NCI-H2227 treated with DMSO at 0.1 percent for 48 hours (cell line): ENCODE results near the gene IL17RD.
A peak's percentile ranks its signal among the peaks of the same experiment; 100 is the strongest.

ENCODE experiments used
- DNase-seq: peaks from one replicate; lab custom pipeline; 2025; lab: John Stamatoyannopoulos, UW

The IL17RD gene

DNA sequence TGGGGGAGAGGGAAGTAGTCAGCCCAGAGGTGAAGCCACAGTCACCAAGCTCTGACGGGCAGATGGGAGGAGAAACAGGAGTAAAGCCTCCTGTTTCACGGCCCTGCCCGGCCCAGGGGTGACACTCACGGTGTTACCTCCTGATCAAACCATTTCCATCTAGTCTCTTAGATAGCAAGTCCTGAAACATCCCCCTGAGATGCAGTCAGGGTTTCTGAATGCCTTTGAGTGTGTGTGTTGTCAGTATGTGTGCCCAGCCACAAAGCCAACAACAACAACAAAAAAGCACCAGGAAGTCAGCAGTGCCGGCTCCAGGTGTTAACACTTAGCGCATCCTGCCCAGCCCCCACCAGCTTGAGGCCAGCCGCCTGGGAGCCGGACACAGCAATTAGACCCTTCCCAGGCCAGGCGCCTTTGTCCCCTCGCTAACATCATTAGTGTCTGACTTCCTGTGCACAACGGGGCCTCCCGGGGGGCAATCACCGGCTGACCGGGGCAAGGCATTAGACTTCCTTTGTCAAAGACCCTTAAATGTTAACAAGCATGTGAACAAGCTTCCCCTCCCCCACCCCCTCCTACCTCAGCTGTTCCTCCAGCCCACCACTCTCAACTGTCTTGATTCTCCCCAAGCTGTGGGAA, 34.5 kb downstream of the IL17RD start:
- DNase-seq, result peak; percentile 8

DNA sequence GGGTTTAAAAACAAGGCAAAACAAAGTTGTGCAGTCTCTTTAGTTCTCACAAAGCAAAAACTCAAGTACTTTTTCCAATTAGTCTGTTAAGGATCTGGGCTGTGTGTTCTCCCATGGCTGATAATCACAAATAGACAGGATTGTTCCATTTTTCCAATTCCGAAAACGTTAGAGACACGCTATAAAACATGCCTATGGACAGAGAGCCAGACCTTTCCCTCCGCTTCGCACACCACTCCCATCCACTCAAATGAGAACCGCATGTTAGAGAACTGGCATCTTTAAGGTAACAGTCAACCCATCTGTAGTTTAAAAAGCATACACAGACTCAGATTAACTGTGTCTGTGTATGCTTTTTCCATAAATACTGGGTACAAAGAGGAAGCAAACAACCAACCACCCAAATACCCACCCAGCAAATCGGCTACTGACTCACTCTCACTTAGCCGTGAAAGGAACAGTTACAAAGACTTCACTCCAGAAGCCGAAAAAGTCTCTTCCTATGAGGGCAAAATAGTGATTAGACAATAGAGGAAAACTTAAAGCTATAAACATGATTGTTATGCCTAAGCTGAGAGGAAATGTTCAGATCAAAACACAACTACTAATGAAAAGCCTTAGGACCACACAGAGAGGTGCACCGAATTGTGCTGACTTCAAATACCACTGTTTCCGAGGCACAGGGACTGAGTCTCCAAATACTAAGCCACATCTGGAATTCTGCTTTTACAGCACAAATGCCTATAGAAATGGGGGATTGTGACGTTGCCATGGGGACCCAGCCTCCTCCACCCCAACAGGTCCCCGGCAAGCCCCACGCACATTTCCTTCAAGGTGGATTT, 36.1 kb downstream of the IL17RD start:
- DNase-seq, result no peak

DNA sequence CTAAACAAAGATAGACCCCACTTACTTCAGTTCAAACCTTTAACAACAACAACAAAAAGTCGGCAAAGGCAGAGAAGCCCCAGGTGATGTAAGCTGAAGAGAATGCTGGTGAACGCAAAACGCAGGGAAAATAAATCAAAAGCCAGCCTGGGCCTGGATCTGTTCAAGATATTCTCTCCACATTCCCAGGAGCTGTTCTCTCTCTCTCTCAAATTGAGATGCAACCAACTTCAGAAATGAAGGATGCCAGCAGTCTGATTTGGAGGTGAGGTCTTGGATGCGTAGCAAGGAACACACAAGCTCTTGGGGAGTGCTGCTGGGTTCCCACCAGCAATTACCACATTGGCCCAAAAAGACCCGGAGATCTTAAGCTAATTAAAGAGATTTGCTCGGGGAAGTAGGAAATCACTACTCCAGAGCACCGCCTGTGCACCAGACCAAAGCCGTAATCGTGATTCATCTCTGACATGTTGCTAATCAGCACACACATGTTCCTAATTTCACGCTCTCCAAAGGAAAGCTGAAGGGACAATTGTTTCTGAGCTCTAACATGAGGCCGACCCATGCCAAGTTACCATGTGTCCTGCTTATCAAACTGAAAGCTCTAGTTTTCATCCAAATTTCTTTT, 37.1 kb downstream of the IL17RD start:
- DNase-seq, result no peak

DNA sequence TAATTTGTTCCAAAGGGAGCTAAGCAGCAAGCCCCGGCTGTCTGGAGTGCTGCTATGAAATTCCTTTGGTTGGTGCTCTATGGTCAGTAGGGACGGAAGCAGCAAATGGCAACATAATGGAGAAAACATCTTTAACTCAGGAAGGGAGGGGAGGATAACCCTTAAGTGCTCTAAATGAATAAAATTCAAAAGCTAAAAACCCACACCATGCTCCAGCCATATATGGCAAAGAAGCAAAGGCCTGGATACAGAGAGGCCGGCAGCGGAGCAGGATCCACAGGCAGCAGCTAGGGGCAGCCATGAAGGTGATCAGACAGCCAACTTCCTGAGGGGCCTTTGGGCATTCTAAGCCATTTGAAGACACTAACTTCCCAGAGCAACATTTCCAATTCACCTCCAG, 38.9 kb downstream of the IL17RD start:
- no peak for DNase-seq

DNA sequence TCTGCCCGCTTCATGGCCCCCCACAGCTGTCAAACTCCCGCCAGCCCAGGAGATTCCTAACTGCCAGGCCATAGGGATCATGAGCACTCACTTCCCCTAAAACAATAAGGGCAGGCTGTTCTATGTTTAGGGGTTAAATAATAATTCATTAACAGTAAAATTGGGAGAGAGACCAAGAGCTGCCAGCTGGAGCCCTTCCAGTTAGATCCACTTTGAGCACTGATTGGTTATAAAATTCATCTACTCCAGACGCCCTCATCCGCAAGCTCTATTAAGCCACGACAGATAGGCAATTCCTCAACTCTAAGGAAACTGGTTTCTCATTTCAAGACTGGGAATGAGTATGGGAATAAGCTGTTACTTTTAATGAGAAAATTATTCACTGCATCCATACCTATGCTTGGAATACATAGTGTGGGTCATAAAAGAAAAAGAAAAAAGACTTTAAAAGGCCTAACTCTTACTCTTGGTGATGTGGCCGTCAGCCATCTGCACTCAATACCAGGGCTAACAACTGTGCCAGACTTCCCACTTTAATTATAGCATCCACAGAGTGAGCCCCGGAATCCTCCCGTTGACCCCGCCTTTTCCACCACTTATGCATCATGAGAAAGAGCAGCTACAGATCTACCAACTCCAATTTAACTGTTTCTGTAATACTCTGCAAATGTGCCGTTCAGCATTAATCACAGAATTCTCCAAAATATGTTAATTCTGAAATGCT, 44.5 kb downstream of the IL17RD start:
- DNase-seq, result peak; percentile 7

DNA sequence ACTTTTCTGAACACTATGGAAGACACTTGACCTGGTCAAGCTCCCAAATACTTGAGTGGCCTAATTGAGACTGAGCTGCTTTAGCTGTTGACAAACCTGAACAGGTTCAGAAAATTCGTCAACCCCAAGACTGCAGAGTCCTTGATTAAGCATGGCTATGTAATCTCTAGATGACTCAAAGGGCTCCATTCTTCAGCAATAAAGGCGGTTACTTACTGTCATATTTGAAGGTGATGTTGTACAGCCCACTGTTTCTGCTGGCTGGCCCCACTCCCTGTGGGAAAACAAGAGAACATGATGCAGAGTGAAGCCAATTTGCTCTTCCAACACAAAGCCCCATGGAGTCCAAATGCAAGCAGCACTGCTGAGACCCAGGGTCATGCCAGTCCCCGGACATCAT, 45.1 kb downstream of the IL17RD start:
- peak; percentile 7 for DNase-seq

DNA sequence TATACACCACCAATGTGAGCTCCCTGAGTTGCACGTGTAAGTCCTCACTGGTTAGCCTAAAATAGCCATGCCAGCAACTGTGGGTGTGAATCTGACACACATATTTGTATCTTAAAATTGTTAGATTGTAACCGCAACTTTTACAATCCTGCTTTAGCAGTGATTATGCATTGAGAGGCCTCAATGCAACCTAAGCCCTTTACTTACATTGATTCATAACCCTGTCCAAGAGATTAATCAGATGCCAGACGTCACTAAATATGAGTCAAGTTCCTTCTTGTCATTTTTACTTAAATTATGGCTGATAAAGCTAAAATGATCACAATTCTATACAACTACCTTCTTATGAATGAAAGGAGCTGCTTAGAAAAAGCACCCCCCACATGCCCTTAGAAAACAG, 46.9 kb downstream of the IL17RD start:
- no peak for DNase-seq

DNA sequence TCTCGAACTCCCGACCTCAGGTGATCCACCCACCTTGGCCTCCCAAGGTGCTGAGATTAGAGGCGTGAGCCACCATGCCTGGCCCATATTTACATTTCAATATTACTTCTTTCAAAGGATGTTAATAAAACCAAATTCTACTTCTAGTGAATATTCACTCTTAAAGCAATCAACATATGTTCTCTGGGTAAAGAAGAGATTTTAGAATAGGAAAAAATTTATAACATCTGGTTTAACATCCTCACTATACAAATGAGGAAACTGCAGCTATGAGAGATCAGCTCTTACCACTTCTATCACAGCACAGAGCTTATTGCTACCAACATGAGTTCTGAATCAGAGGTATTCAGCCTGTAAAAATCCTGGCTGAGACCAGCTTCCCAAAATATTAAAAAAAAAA, 48.7 kb downstream of the IL17RD start:
- no peak for DNase-seq

DNA sequence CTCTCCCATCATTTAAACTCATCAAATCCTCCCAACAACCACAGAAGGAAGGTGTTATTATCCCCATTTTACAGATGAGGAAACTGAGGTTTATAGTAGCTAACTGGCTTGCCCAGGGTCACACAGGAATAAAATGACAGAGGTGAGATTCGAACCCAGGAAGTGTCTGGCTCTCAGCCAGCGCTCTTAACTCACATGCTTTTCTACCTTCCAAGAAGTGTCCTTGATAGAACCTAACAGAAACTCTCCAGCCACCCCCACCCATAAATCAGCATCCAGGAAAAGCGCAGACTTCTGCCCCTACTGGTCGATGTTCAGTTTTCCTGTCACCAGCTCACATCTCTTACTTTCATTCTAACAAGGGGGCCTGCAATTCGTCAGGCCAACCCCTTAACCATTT, 52.9 kb downstream of the IL17RD start:
- no peak for DNase-seq

DNA sequence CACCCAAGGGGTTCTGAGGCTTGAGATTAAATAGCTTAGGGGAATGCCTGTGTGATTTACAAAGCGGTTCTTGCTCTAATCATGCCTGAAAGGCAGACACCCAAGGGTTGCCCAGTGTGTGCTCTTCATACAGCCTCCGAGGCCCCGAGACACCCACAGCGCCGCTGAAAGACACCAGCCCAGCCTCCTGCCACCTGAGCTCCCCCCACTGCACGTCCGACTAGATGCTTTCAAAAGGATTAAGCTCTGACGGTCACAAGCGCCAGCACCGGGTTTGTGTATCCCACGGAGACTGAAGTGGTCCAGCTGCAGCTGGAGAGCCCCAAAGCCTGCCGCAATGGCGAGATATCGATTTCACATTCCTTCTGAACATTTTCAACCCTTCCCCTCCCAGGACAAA, 54.4 kb downstream of the IL17RD start:
- DNase-seq, result peak; percentile 56

DNA sequence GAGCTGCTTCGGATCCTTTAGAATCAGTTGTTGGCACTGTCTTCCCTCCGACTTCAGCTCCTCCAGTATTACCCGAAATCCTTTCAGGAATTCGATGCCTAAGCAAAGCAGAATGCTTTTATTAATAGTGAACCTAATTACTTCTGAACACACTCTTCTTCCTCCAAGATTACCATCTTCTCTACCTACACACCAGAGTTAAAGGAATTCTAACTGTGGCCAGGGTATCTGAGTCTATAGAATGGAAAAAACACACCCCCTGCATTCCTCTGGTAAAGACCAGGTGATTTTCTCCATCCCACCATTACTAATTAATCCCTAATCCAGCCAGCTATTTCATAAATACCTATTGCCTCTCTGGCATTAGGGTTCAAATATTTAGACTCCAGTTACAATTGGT, 54.9 kb downstream of the IL17RD start:
- DNase-seq, result no peak

DNA sequence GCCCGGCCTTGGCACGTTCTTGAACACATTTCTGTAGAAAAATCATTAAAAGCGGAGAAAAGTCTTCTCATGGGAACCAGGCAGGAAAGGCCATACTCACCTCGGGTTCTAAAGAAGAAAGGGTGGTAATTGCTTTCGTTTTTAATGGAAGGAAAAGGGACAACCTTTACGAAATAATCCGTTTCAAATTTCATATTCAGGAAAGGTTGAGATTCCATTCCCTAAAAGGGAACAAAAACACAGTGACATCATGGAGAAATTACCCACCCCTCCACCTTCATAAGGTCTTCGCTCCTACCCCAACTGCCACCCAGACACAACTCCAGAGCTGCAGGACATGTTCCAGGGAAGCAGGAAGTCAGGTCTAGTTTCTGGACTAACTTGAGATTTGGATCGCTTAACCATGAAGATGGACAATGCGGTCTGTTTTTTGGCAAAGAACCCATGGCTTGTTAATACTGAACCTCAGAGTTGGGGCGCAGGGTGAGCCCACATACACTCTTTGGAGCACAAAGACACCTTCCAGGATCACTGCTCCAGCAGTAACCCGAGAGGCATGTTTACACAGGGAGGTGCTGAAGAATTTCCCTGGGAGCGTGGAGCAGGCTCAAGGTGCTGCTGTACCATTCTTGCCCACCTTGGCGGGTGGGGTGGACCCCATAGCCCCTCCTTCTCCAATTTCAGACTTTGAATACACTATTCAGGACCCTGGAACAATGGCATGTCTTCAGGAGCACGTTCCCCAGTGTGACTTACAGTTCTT, 55.5 kb downstream of the IL17RD start:
- DNase-seq, result no peak

DNA sequence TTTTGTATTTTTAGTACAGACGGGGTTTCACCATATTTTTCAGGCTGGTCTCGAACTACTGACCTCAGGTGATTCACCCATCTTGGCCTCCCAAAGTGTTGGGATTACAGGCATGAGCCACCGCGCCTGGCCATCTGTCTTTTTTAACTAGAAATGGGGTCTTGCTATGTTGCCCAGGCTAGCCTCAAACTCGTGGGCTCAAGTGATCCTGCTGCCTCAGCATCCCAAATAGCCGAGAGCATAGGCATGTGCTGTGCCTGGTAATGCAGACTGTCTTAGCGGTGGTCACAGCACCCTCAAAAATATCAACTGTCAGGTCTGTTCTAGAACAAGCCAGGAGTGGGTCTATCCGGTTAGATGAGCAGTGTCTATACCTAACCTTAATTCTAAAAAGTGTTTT, 56.5 kb downstream of the IL17RD start:
- no peak for DNase-seq

DNA sequence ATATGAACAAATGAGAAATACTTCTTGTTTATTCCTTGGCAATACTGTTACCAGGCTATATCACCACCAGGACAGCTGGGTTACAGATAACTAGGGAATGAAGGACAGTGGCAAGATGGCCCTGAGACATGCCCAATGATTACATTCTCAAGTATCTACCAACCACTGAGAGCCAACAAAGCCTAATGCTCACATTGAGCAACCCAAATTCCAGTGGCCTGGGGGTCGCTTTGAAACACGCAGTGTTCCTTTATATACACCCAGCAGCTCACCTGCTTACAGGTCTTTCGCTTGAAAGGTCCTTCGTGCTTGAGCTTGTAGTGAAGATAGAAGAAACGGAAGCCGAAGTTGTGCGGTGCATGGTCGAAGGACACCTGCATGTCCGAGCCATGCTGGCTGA, 59.6 kb downstream of the IL17RD start:
- no peak for DNase-seq

DNA sequence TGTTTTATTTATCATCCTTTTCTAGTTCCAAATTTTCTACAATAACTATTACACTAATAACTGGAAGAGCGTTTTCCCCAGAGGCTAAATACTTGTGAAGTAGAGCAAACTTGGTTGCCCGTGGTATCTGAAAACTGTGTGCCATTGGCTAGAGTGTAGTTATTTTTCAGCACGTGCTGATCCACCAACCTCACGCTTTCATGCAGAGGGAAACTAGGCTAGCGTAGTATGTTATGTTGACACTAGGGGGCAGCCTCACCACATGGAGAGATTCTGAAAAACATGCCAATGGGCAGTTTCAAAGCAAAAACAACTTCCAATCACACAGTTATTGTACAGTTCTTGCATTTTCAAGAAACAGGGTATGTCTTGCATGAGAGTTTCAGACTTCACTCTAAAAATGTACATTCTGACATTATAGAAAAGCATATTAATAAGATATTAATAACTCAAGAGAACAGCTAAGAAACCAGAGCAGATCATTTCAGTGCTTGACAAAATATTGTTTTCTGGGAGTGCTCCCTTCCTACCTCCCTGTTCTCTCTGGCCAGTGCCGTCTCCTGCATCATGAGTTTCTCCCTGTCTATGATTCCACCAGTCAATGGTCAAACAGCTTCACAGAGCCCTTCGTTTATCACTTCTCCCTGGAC, 65.0 kb downstream of the IL17RD start:
- DNase-seq, result peak; percentile 73

DNA sequence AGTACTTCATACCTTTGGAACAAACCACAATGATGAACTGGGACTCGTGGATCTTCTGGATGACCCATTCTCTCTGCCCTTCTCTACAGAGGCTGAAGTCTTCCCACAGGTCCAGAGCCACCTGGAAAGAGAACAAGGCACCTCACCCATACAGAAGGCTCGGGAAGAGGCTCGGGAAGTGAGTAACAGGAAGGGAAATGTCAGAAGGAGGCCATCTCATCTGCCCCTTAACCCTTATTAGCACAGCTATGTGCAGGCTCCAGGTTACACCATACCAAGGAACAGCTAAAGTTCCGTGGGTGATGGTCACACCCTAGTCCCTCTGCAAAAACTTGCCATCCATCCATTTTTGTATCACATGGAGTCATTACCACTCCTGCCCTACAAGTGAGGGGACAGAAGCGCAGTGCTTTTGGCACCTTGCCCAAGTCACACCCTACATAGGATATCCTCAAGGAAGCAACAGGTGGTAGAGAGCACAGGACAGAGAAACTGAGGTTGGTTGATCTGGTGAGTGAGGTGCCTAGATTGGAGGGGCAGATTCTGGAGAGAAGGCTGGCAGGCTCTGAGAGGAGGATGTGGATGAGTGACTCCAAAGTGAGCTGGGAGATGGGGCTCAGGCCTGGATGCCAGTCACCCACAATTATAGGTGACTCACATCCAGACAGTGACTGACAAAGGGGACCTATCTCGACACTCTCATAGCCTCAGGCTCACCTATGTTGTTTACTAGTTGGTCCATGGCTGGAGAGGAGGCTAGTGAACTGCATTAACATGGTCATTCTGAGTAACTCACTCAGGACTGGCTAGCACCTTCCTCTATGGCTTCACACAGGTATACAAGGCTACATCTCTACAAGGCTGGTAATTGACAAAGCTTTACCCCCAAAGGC, 66.5 kb downstream of the IL17RD start:
- no peak for DNase-seq

DNA sequence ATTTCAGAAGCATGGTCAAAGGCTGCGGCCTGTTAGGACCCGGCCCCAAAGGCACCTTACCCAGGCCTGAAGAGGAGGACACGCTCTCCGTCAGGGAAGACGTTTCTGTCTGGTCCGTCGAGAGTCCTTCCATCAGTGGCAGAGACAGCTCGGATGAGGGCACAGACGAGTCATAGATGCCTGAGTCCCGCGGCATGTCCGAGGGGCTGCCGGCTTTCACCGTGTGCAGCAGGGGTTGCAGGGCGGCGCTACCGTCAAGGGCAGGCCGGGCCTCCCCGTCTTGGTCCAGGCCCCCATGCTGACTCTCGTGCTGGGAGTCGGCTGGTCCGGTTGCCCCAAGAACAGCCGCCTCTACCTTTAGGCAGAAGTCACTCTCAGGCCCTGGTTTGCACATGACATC, 67.6 kb downstream of the IL17RD start:
- DNase-seq, result no peak

DNA sequence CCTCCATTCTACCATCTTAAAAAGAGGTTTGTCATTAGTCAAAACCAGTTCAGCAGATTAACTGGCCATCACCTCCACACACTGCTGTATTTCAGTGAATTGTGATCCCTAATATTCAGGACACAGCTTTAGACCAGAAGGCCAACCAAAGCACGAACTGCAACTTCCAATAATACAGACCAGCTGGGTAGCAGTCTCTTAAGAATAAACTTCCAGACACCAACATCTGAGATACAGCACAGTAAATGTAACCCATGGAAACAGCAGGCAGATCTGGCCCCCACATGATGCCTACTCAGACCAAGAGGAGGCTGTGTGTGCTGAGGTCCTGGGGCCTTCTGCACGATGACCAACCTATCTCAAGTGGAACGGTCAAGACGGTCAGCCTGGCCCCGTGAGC, 69.8 kb downstream of the IL17RD start:
- no peak for DNase-seq

DNA sequence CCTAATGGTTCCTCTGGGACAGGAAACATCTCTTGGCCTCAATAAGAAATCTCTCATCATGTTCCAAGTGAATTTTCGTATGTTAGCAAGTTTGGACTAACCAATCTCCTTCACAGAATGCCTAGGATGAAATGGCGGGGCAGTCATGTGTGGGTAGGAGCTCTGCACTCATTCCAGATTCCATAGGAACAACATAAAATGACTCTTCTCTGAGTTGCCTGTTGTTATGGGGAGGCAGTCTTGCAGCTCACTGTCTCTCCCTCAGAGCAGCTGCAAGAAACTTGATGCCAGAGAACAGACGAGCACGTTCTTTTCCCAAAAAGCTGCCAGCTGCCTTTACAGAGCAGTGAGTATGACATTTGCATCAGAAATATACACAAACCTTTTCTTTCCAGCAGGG, 70.6 kb downstream of the IL17RD start:
- no peak for DNase-seq

DNA sequence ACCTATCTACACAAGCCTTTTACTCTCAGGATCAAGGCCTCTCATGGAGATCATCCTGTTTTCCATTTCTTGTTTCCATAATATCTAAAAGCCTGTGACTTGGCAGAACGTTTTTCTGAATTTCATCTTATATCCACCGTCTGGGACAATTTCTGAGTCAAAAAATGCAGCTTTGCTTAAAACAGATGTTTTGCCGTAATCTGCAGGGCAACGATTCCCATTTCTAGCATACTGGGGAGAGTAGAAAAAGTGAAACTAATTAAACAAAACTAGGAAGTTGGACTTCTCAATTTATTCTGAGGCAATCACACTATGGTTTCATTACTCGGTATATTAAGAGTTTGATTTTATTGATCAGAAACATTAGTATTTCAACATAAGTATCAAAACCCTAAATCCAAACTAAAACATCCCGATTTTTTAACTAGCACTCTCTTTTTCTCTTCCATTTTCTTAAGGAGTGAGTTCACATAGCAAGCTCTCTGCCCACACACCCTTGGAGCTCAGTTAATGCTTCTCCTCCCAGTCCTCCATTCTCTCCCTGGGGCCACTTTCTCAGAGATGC, 71.1 kb downstream of the IL17RD start:
- DNase-seq, result no peak
